Measurements from ENCODE around the gene SERPINB8. TPM values are rescaled to one million over a fixed set of nuclear protein-coding genes. Genes with fewer than 3 reads are reported as not detected.

The SERPINB8 gene
- total RNA-seq, 1 experiment from 2014 or later, result 0.98 TPM

DNA sequence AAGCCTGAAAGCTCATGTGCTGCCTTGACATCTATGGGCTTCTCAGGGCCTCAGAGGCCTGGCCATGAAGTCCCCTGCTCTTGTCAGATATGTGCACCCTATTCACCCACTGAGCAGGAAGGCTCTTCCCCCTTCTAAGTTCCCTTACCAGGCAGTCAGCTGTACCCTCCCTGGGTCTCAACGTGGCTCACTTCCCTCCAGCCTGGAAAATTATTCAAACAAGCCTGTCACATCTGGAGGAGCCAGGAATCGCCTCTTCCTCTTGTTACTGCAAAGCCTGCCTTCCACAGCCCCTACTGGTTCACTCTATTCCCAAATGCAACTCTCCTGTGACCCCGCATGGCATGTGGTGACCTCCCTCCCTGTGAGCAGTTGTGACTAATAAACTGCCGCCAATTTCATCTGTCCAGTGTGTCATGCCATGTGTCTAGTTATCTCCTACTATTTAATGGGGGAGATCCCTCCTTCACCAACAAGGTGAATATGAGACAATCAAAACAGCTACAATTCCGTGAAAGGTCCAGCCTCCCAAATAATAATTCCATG is 8.4 kb upstream of the SERPINB8 start:
- BruUV-seq (replicated peaks), result no TSS peak
- CTCF ChIA-PET, result no interaction called here
- Mint-ChIP-seq H3K27me3 (ENCODE audit: insufficient read depth, unreplicated experiment) (peaks cover 8% of the 10 kb centered on the region), H3K36me3 (ENCODE audit: insufficient read depth, unreplicated experiment) (no peaks in the 10 kb centered on the region), H3K9me3 (ENCODE audit: unreplicated experiment) (no peaks in the 10 kb centered on the region), H3K4me3 (ENCODE audit: unreplicated experiment) (no peak overlapping the region), H3K4me1 (ENCODE audit: low read depth, unreplicated experiment) (no peaks in the 10 kb centered on the region), H3K27ac (ENCODE audit: unreplicated experiment) (no peak overlapping the region)
- Histone ChIP-seq H3K9me3 (no peaks in the 10 kb centered on the region), H3K4me1 (no peaks in the 10 kb centered on the region), H3K4me3 (ENCODE audit: low read depth, low read length) (no peak overlapping the region), H3K27me3 (replicated peaks; ENCODE audit: control insufficient read depth, insufficient read depth, low read length) (no peaks in the 10 kb centered on the region), H3K36me3 (ENCODE audit: control insufficient read depth, insufficient read depth, low read length) (no peaks in the 10 kb centered on the region)
- DNase-seq, result no peak
- POLR2A ChIA-PET, result no interaction called here
- intact Hi-C loops (cut with micrococcal nuclease; ENCODE audit: unreplicated experiment), result no loop called here
- TF ChIP-seq, protein P1, sequence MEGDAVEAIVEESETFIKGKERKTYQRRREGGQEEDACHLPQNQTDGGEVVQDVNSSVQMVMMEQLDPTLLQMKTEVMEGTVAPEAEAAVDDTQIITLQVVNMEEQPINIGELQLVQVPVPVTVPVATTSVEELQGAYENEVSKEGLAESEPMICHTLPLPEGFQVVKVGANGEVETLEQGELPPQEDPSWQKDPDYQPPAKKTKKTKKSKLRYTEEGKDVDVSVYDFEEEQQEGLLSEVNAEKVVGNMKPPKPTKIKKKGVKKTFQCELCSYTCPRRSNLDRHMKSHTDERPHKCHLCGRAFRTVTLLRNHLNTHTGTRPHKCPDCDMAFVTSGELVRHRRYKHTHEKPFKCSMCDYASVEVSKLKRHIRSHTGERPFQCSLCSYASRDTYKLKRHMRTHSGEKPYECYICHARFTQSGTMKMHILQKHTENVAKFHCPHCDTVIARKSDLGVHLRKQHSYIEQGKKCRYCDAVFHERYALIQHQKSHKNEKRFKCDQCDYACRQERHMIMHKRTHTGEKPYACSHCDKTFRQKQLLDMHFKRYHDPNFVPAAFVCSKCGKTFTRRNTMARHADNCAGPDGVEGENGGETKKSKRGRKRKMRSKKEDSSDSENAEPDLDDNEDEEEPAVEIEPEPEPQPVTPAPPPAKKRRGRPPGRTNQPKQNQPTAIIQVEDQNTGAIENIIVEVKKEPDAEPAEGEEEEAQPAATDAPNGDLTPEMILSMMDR (IDR thresholded peaks at IDR 0.05; ENCODE audit: insufficient read depth in 1 of 2, low read depth in 1 of 2, low read length in 1 of 2, severe bottlenecking in 1 of 2, unreplicated experiment in 1 of 2), result no peak

DNA sequence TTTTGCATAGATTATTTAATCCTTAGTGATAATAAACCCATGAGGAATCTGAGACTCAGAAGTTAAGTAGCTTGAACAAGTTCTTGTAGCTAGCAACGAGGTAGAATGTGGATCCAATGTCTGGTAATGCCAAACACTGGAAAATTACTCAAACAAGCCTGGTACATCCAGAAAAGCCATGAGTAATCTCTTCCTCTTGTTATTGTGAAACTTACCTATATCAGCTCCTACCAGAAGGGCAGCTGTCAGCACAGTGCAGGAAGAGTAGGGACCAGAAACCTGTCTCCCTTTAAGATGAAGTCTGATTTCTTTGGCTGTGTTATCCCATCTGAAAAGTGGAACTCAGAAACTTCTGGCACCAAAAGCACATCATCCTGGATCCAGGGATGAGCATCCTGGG is 7.7 kb upstream of the SERPINB8 start:
- Histone ChIP-seq H3K4me3 (ENCODE audit: low read depth, low read length) (no peak overlapping the region), H3K36me3 (ENCODE audit: control insufficient read depth, insufficient read depth, low read length) (no peaks in the 10 kb centered on the region), H3K9me3 (no peaks in the 10 kb centered on the region), H3K4me1 (no peaks in the 10 kb centered on the region), H3K27me3 (replicated peaks; ENCODE audit: control insufficient read depth, insufficient read depth, low read length) (no peaks in the 10 kb centered on the region)
- no peak overlapping the region for H3K27ac Mint-ChIP-seq (ENCODE audit: unreplicated experiment)
- H3K27me3 Mint-ChIP-seq (ENCODE audit: insufficient read depth, unreplicated experiment), result peaks cover 7% of the 10 kb centered on the region
- ChIA-PET POLR2A (no interaction called here), CTCF (no interaction called here)
- no peaks in the 10 kb centered on the region for H3K36me3 Mint-ChIP-seq (ENCODE audit: insufficient read depth, unreplicated experiment)
- BruUV-seq (replicated peaks), result no TSS peak
- H3K4me1 Mint-ChIP-seq (ENCODE audit: low read depth, unreplicated experiment), result no peaks in the 10 kb centered on the region
- DNase-seq, result no peak
- no peak overlapping the region for H3K4me3 Mint-ChIP-seq (ENCODE audit: unreplicated experiment)
- TF ChIP-seq, protein P1 (IDR thresholded peaks at IDR 0.05; ENCODE audit: insufficient read depth in 1 of 2, low read depth in 1 of 2, low read length in 1 of 2, severe bottlenecking in 1 of 2, unreplicated experiment in 1 of 2), result no peak
- intact Hi-C loops (cut with micrococcal nuclease; ENCODE audit: unreplicated experiment), result no loop called here
- H3K9me3 Mint-ChIP-seq (ENCODE audit: unreplicated experiment), result no peaks in the 10 kb centered on the region

GRCh38 chr18:63963615-63964256 is 6.1 kb upstream of the SERPINB8 start:
- Histone ChIP-seq H3K4me3 (ENCODE audit: low read depth, low read length) (no peak overlapping the region), H3K4me1 (no peaks in the 10 kb centered on the region), H3K27me3 (replicated peaks; ENCODE audit: control insufficient read depth, insufficient read depth, low read length) (no peaks in the 10 kb centered on the region), H3K9me3 (no peaks in the 10 kb centered on the region), H3K36me3 (ENCODE audit: control insufficient read depth, insufficient read depth, low read length) (no peaks in the 10 kb centered on the region)
- DNase-seq, result peak; percentile 30 to 37
- H3K4me1 Mint-ChIP-seq (ENCODE audit: low read depth, unreplicated experiment), result no peaks in the 10 kb centered on the region
- intact Hi-C loops (cut with micrococcal nuclease; ENCODE audit: unreplicated experiment), result loop anchor here (1.0 kb wide), 3 partner anchors 12 to 31 kb away; no protein-coding TSS in a partner anchor
- peaks cover 7% of the 10 kb centered on the region for H3K27me3 Mint-ChIP-seq (ENCODE audit: insufficient read depth, unreplicated experiment)
- POLR2A ChIA-PET, result no interaction called here
- TF ChIP-seq, protein P1 (IDR thresholded peaks at IDR 0.05; ENCODE audit: insufficient read depth in 1 of 2, low read depth in 1 of 2, low read length in 1 of 2, severe bottlenecking in 1 of 2, unreplicated experiment in 1 of 2), result peak; percentile 31 to 61
- H3K27ac Mint-ChIP-seq (ENCODE audit: unreplicated experiment), result no peak overlapping the region
- BruUV-seq (replicated peaks), result no TSS peak
- CTCF ChIA-PET, result interaction anchor here (0.8 kb wide), 1 partner anchor 31 kb away, joined by 5 read pairs; no protein-coding TSS in a partner anchor
- no peak overlapping the region for H3K4me3 Mint-ChIP-seq (ENCODE audit: unreplicated experiment)
- H3K36me3 Mint-ChIP-seq (ENCODE audit: insufficient read depth, unreplicated experiment), result no peaks in the 10 kb centered on the region
- no peaks in the 10 kb centered on the region for H3K9me3 Mint-ChIP-seq (ENCODE audit: unreplicated experiment)

All from Caco-2 (cell line).